NCI-H526 (cell line): ENCODE results near the gene SRSF6.
"Not testable (repeated sequence)": the region's sequence is repeated elsewhere in the genome, so short reads cannot be mapped to it uniquely, and the experiment has no call there.

Experiments used
- DNase-seq, 2 experiments: peaks; one replicate each; lab custom pipeline; 2025; lab: John Stamatoyannopoulos, UW

The SRSF6 gene

GRCh38 chr20:43477193-43477592, 19.5 kb downstream of the SRSF6 start:
- DNase-seq, result no peak

- no peak for DNase-seq
Observed at GRCh38 chr20:43477619-43478018, 19.9 kb downstream of the SRSF6 start.

GRCh38 chr20:43490038-43490437, 32.3 kb downstream of the SRSF6 start:
- no peak for DNase-seq

GRCh38 chr20:43492101-43492500, 34.4 kb downstream of the SRSF6 start:
- no peak for DNase-seq

GRCh38 chr20:43495388-43495787, 37.7 kb downstream of the SRSF6 start:
- DNase-seq, result no peak

GRCh38 chr20:43502021-43502420, 44.3 kb downstream of the SRSF6 start:
- not testable (repeated sequence) for DNase-seq

- no peak for DNase-seq
Observed at GRCh38 chr20:43506238-43506637, 48.5 kb downstream of the SRSF6 start.

- peak; percentile 27 to 88 for DNase-seq
Observed at GRCh38 chr20:43507150-43508080, 49.7 kb downstream of the SRSF6 start, which contains the start of gene L3MBTL1. Gene L3MBTL1, plus strand, starts transcription at chr20:43507697. Its CDS starts 5,807 bp downstream, at chr20:43513504.

- DNase-seq, result peak in 1 of 2 experiments; percentile 30
Observed at GRCh38 chr20:43508106-43508505, 50.4 kb downstream of the SRSF6 start.

- peak; percentile 8 to 19 for DNase-seq
Observed at GRCh38 chr20:43508604-43509040, 50.9 kb downstream of the SRSF6 start.

- DNase-seq, result no peak
Observed at GRCh38 chr20:43511879-43512278, 54.2 kb downstream of the SRSF6 start.

GRCh38 chr20:43513372-43513930, 55.8 kb downstream of the SRSF6 start:
- no peak for DNase-seq
